Endothelial cell of umbilical vein (primary cell): Measurements from ENCODE around the gene GPR42. TPM values are rescaled to one million over a fixed set of nuclear protein-coding genes. Genes with fewer than 3 reads are reported as not detected.

Source experiments
- BruUV-seq: library from RNA; stranded (reverse); fragments of 400-500 nt; replicated peaks from 2 replicates; lab custom pipeline; 2021; lab: Mats Ljungman, UMichigan
- CTCF ChIA-PET: fragments of 300-600, 350-600 bp; sonication (Branson Sonifier 250); formaldehyde crosslinking; loops from one replicate; lab custom pipeline; 2021; ENCODE audit warnings: antibody characterized with exemption, inconsistent platforms; lab: Charles Lee
- POLR2A ChIA-PET: fragments of 300-600, 350-600 bp; sonication (Branson Sonifier 250); formaldehyde crosslinking; loops from one replicate; lab custom pipeline; 2021; ENCODE audit warnings: antibody characterized with exemption, inconsistent platforms; lab: Charles Lee
- DNase-seq: peaks from one replicate; pipeline ENCODE4 v3.0.0-alpha.2; 2011; ENCODE audit warnings: low read depth, low spot score
- FAIRE-seq: peaks from 2 replicates; lab custom pipeline; 2011; peaks lifted over from hg19 to GRCh38; lab: Jason Lieb, UNC
- H2AFZ ChIP-seq: 2 replicates; pipeline ENCODE4 v1.6.0; 2012; ENCODE audit warnings: low read depth, low read length, control low read depth, inconsistent platforms
- H3K27ac ChIP-seq: 2 replicates; pipeline ENCODE4 v1.5.1; 2011; ENCODE audit warnings: low read depth, mild to moderate bottlenecking, control low read depth, low read length, moderate library complexity; ENCODE audit not compliant: insufficient read depth
- H3K27me3 ChIP-seq, 2 experiments: 2 replicates each; pipeline versions ENCODE4 v1.6.0 to v1.6.1; 2011; ENCODE audit warnings: low read length in 2 of 2, mixed read lengths in 1 of 2; ENCODE audit not compliant: control insufficient read depth in 2 of 2, insufficient read depth in 2 of 2
- H3K36me3 ChIP-seq, 2 experiments: 2 replicates in 1 of 2; 3 replicates in 1 of 2; pipeline ENCODE4 v1.5.1; 2011; ENCODE audit warnings: low read length in 2 of 2, mild to moderate bottlenecking in 1 of 2, moderate library complexity in 1 of 2; ENCODE audit not compliant: control insufficient read depth in 2 of 2, insufficient read depth in 2 of 2; ENCODE audit errors: extremely low read depth in 1 of 2
- H3K4me1 ChIP-seq: 3 replicates; pipeline ENCODE4 v1.5.1; 2011; ENCODE audit warnings: mild to moderate bottlenecking, low read length; ENCODE audit not compliant: control insufficient read depth, insufficient read depth; ENCODE audit errors: extremely low read depth
- H3K4me2 ChIP-seq: 2 replicates; pipeline ENCODE4 v1.6.1; 2011; ENCODE audit warnings: low read length, control low read depth, mixed read lengths; ENCODE audit not compliant: insufficient read depth
- H3K4me3 ChIP-seq, 3 experiments: fragments of 200-600 bp in 1 of 3; sonication (generic), shearing (Covaris generic) in 1 of 3; replicated peaks in 1 of 3; 2 replicates each; pipeline ENCODE4 v1.5.1; 2011 to 2016; ENCODE audit warnings: control low read depth in 3 of 3, low read length in 3 of 3, mild to moderate bottlenecking in 2 of 3, inconsistent platforms in 1 of 3, low read depth in 1 of 3, moderate library complexity in 1 of 3; ENCODE audit not compliant: insufficient read depth in 1 of 3
- H3K79me2 ChIP-seq: 2 replicates; pipeline ENCODE4 v1.6.0; 2012; ENCODE audit warnings: low read length, inconsistent platforms; ENCODE audit not compliant: control insufficient read depth, insufficient read depth
- H3K9ac ChIP-seq: replicated peaks from 2 replicates; pipeline ENCODE3; 2011; ENCODE audit warnings: low read length, control low read depth; ENCODE audit not compliant: insufficient read depth; ENCODE audit errors: extremely low read depth
- H3K9me1 ChIP-seq: replicated peaks from 3 replicates; pipeline ENCODE4 v1.6.0; 2011; ENCODE audit warnings: mild to moderate bottlenecking, low read length; ENCODE audit not compliant: control insufficient read depth, insufficient read depth; ENCODE audit errors: extremely low read depth
- H3K9me3 ChIP-seq: replicated peaks from 2 replicates; pipeline ENCODE4 v1.5.1; 2012; ENCODE audit warnings: low read length, inconsistent platforms; ENCODE audit not compliant: control insufficient read depth, insufficient read depth
- H4K20me1 ChIP-seq: replicated peaks from 2 replicates; pipeline ENCODE3; 2011; ENCODE audit warnings: mild to moderate bottlenecking, low read length; ENCODE audit not compliant: control insufficient read depth, insufficient read depth; ENCODE audit errors: extremely low read depth
- EZH2 ChIP-seq: IDR thresholded peaks from 2 replicates; pipeline ENCODE4 v1.6.1; 2012; ENCODE audit warnings: borderline replicate concordance, low read depth, mild to moderate bottlenecking, moderate library complexity, low read length, inconsistent platforms; ENCODE audit not compliant: severe bottlenecking
- FOS ChIP-seq: IDR thresholded peaks from 2 replicates; pipeline ENCODE4 v1.6.1; 2011; ENCODE audit warnings: mild to moderate bottlenecking, low read length, moderate library complexity, borderline replicate concordance; ENCODE audit not compliant: insufficient read depth
- GATA2 ChIP-seq: IDR thresholded peaks from 2 replicates; pipeline ENCODE4 v1.7.0; 2011; ENCODE audit warnings: low read depth, mild to moderate bottlenecking, moderate library complexity, mixed read lengths, low read length; ENCODE audit not compliant: insufficient read length, insufficient read depth
- JUN ChIP-seq: IDR thresholded peaks from 2 replicates; pipeline ENCODE4 v1.6.1; 2011; ENCODE audit warnings: borderline replicate concordance, low read depth; ENCODE audit not compliant: insufficient read length, insufficient read depth
- MYC ChIP-seq: IDR thresholded peaks from one replicate; pipeline ENCODE4 v1.6.1; 2011; ENCODE audit warnings: mild to moderate bottlenecking, low read depth, low read length
- POLR2A ChIP-seq: IDR thresholded peaks from 2 replicates; pipeline ENCODE4 v1.6.1; 2012; ENCODE audit warnings: low read depth, mild to moderate bottlenecking, control low read depth, low read length
- POLR2AphosphoS5 ChIP-seq: IDR thresholded peaks from 2 replicates; pipeline ENCODE4 v1.6.1; 2012; ENCODE audit warnings: low read depth, mild to moderate bottlenecking, control low read depth, low read length, moderate library complexity; ENCODE audit not compliant: insufficient read depth
- dilution Hi-C: fragments of 300-500 bp; cut with MboI; formaldehyde crosslinking; loops from one replicate; pipeline ENCODE4 v1.15.0; 2019; ENCODE audit warnings: low sequenced_read_pairs; ENCODE audit not compliant: extremely low pct_ligation_motif_present
- intact Hi-C: fragments of 100-400 bp; cut with micrococcal nuclease; formaldehyde crosslinking; loops from one replicate; pipeline ENCODE4 v1.10.0; 2022
- polyA plus RNA-seq, 4 experiments: library from polyadenylated mRNA; depleted of rRNA in 3 of 4; stranded (reverse) in 3 of 4; unstranded in 1 of 4; fragments of >200 nt; gene quantifications; 2 replicates each; pipeline versions ENCODE4 v1.2.1 to v1.2.3, GENCODE V29; 2011 to 2012; ENCODE audit warnings: missing spikeins in 1 of 4
- total RNA-seq: library from RNA; stranded (reverse); gene quantifications from 2 replicates; pipeline ENCODE4 v1.2.3, GENCODE V29; 2021
- TF ChIP-seq, protein P1 (sequence below), 2 donors: IDR thresholded peaks; 1 replicate in 1 of 2; 2 replicates in 1 of 2; pipeline ENCODE4 v1.5.1; 2011; ENCODE audit warnings: low read length in 2 of 2, mild to moderate bottlenecking in 2 of 2, moderate library complexity in 2 of 2, control low read depth in 1 of 2, inconsistent platforms in 1 of 2, low read depth in 1 of 2; ENCODE audit not compliant: insufficient read depth in 1 of 2; ENCODE audit errors: extremely low read depth in 1 of 2
- TF ChIP-seq, protein P2 (sequence below): IDR thresholded peaks from 2 replicates; pipeline ENCODE4 v1.6.1; 2011; ENCODE audit not compliant: insufficient read depth, insufficient read length

GPR42 gene
- total and polyA plus RNA-seq, 2 donors (not counting 3 experiments of a cell fraction or from before 2014, with no cell fraction given) = not detected

DNA sequence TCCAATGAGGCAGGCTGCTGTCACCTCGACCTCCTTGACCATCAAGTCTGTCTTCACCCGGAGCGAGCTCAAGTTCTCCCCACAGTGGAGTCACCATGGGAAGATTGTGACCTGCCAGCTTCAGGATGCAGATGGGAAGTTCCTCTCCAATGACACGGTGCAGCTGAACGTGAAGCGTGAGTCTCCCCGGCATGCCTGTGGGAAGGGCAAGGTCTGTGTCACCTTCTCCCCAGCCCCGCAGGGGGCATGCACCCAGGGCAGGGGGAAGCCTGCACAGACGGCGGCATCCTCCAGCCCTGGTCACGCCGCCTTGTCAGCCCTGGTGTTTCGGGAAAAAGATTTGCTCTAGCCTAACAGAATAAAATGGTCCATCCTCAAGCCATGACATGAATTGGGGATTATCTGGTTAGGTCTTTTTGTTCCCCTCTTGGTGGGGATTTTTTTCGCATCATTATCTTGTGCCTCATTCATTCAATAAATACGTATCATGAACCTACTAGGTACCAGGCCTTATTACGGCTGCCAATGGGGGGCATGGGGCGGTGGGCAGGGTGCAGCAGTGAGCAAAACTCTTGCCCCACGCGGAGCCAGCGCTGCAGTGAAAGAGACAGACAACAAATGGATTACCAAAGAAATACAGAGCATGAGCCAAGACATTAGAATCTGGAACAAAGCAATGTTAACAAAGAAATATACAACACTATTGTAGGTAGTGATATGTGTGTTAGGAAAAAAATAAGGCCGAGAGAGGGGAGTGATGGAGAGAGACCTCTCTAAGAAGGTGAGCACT is 34.5 kb upstream of the GPR42 start:
- dilution Hi-C loops (no loop called here), intact Hi-C loops (no loop called here)
- no peak overlapping the region for H3K4me3 ChIP-seq
- no peak overlapping the region for H3K4me2 ChIP-seq
- no peaks in the 10 kb centered on the region for H3K27me3 ChIP-seq
- no peaks in the 10 kb centered on the region for H3K9me3 ChIP-seq
- H3K79me2 ChIP-seq = no peaks in the 10 kb centered on the region
- no peak overlapping the region for H3K9ac ChIP-seq
- FAIRE-seq = no peak
- no TSS peak for BruUV-seq
- no peaks in the 10 kb centered on the region for H4K20me1 ChIP-seq
- CTCF ChIA-PET = no interaction called here
- no peaks in the 10 kb centered on the region for H3K4me1 ChIP-seq
- TF ChIP-seq JUN (no peak), POLR2AphosphoS5 (no peak), POLR2A (no peak), FOS (no peak), EZH2 (no peak), GATA2 (no peak), MYC (no peak)
- TF ChIP-seq, protein P1, sequence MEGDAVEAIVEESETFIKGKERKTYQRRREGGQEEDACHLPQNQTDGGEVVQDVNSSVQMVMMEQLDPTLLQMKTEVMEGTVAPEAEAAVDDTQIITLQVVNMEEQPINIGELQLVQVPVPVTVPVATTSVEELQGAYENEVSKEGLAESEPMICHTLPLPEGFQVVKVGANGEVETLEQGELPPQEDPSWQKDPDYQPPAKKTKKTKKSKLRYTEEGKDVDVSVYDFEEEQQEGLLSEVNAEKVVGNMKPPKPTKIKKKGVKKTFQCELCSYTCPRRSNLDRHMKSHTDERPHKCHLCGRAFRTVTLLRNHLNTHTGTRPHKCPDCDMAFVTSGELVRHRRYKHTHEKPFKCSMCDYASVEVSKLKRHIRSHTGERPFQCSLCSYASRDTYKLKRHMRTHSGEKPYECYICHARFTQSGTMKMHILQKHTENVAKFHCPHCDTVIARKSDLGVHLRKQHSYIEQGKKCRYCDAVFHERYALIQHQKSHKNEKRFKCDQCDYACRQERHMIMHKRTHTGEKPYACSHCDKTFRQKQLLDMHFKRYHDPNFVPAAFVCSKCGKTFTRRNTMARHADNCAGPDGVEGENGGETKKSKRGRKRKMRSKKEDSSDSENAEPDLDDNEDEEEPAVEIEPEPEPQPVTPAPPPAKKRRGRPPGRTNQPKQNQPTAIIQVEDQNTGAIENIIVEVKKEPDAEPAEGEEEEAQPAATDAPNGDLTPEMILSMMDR (IDR thresholded peaks at IDR 0.05; ENCODE audit: extremely low read depth in 1 of 2, insufficient read depth in 1 of 2, low read depth in 1 of 2, low read length in 2 of 2) = no peak
- TF ChIP-seq, protein P2, sequence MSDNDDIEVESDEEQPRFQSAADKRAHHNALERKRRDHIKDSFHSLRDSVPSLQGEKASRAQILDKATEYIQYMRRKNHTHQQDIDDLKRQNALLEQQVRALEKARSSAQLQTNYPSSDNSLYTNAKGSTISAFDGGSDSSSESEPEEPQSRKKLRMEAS = no peak
- H2AFZ ChIP-seq = no peak overlapping the region
- H3K36me3 ChIP-seq = no peaks in the 10 kb centered on the region
- H3K27ac ChIP-seq = no peak overlapping the region
- no peak for DNase-seq
- H3K9me1 ChIP-seq = no peaks in the 10 kb centered on the region
- POLR2A ChIA-PET = no interaction called here
